PC-9 (cell line): ENCODE measurements around the gene CARMIL3.

ENCODE experiments used
- EZH2 ChIP-seq: fragments of 200-600 bp; sonication (generic); IDR thresholded peaks from 2 replicates; pipeline ENCODE4 v1.8.0; 2017; ENCODE audit warnings: antibody characterized with exemption, low read depth
- TF ChIP-seq, protein P1 (sequence below): fragments of 200-600 bp; sonication (generic); conservative IDR thresholded peaks from 2 replicates; pipeline ENCODE4 v1.6.1; 2017; ENCODE audit warnings: mixed run types, antibody characterized with exemption, mild to moderate bottlenecking, moderate library complexity

DNA sequence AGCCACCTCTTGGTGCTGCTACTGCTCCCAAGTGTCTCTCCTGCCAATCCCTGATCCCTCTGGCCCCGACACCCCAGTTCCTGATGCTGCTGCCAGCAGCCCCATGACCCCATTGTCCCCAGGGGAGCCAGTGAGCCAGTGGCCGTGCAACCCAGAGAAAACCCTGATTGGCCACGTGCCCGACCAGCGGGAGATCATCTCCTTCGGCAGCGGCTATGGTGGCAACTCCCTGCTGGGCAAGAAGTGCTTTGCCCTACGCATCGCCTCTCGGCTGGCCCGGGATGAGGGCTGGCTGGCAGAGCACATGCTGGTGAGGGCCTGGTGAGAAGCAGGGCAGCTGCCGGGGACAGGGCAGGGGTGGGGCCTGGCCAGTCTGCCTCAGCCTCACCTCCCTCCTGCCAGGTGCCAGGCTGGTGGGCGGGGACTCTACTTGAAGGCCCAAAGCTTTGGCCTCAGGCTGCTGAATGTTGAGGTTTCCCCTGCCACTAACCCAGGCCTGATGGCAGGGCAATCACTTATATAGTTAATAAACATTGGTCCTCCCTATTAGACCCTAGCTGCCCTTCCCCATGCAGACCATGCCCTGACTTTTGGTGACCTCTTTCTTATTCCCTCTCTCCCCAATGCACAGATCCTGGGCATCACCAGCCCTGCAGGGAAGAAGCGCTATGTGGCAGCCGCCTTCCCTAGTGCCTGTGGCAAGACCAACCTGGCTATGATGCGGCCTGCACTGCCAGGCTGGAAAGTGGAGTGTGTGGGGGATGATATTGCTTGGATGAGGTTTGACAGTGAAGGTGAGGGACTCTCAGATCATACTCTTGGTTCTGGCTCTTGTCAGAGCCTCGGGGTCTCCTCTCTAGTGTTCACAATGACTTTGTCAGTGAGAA, 47.4 kb downstream of the CARMIL3 start:
- TF ChIP-seq, protein P1, sequence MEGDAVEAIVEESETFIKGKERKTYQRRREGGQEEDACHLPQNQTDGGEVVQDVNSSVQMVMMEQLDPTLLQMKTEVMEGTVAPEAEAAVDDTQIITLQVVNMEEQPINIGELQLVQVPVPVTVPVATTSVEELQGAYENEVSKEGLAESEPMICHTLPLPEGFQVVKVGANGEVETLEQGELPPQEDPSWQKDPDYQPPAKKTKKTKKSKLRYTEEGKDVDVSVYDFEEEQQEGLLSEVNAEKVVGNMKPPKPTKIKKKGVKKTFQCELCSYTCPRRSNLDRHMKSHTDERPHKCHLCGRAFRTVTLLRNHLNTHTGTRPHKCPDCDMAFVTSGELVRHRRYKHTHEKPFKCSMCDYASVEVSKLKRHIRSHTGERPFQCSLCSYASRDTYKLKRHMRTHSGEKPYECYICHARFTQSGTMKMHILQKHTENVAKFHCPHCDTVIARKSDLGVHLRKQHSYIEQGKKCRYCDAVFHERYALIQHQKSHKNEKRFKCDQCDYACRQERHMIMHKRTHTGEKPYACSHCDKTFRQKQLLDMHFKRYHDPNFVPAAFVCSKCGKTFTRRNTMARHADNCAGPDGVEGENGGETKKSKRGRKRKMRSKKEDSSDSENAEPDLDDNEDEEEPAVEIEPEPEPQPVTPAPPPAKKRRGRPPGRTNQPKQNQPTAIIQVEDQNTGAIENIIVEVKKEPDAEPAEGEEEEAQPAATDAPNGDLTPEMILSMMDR: no peak
- no peak for TF ChIP-seq EZH2
